Right lobe of liver (tissue), 6 donors: Measurements from ENCODE around the gene TRPM3. TPM values are rescaled to one million over a fixed set of nuclear protein-coding genes. Genes with fewer than 3 reads are reported as not detected.

Source experiments
- ATAC-seq, 4 donors: fragments of 200-7000 bp; cut with Tn5 transposase; one replicate each; pipeline ENCODE4 v1.9.1; 2020; ENCODE audit warnings: mild to moderate bottlenecking in 4 of 4, moderate library complexity in 4 of 4
- DNase-seq, 3 donors: peaks; one replicate each; pipeline ENCODE4 v3.0.0-alpha.2; 2020
- H3K27ac ChIP-seq, 3 donors: fragments of 200-600 bp; one replicate each; pipeline ENCODE4 v1.8.0; 2022
- H3K27me3 ChIP-seq, 2 donors: fragments of 200-600 bp; one replicate each; pipeline ENCODE4 v1.8.0; 2022
- H3K36me3 ChIP-seq, 4 donors: fragments of 200-600 bp; sonication (generic) in 1 of 4; one replicate each; pipeline versions ENCODE4 v1.5.1 to v1.8.0; 2017 to 2022; ENCODE audit warnings: control low read depth in 1 of 4
- H3K4me1 ChIP-seq, 4 donors: fragments of 200-600 bp; sonication (generic) in 1 of 4; one replicate each; pipeline versions ENCODE4 v1.5.1 to v1.8.0; 2017 to 2022; ENCODE audit warnings: control low read depth in 1 of 4
- H3K4me3 ChIP-seq, 3 donors: fragments of 200-600 bp; one replicate each; pipeline ENCODE4 v1.8.0; 2022
- H3K9me3 ChIP-seq, 4 donors: fragments of 200-600 bp; sonication (generic) in 1 of 4; one replicate each; pipeline versions ENCODE4 v1.5.1 to v1.8.0; 2017 to 2022; ENCODE audit warnings: control low read depth in 1 of 4
- POLR2A ChIP-seq: fragments of 450-650 bp; IDR thresholded peaks from one replicate; pipeline ENCODE4 v1.6.1; 2017; ENCODE audit warnings: antibody characterized with exemption, mild to moderate bottlenecking
- WGBS: methylation state at CpG from one replicate; pipeline ENCODE4 v1.1.6; 2018; ENCODE audit warnings: low coverage, low lambda C conversion rate; ENCODE audit not compliant: insufficient coverage; ENCODE audit errors: missing lambda C conversion rate; 5-methylcytosine and 5-hydroxymethylcytosine counted together
- intact Hi-C, 2 donors: fragments of 100-400 bp; cut with DNase I; formaldehyde crosslinking; loops; one replicate each; pipeline versions ENCODE4 v1.11.2 to v1.14.1; 2022
- total RNA-seq, 6 experiments: library from RNA; depleted of rRNA in 2 of 6; stranded (reverse); fragments of >200 nt in 2 of 6; fragmentation: NEBNext Ultra II Directional in 3 of 6; extraction: Animal tissue kit (Norgen Biotek cat#: 25700) in 3 of 6; gene quantifications; one replicate each; pipeline versions ENCODE4 v1.1.0 to v1.2.4, GENCODE V29; 2016 to 2023
- TF ChIP-seq, protein P1 (sequence below), 4 donors: fragments of 200-600 bp in 3 of 4; fragments of 450-650 bp in 1 of 4; IDR thresholded peaks; one replicate each; pipeline versions ENCODE4 v1.5.1 to v1.8.0; 2016 to 2022; ENCODE audit warnings: antibody characterized with exemption in 4 of 4, mild to moderate bottlenecking in 2 of 4
- donor health status: DM: no; HTN: yes; CAD: no.
- donor health status: DM: no; HTN: no; CAD: no.
- donor health status: DM: no; HTN: no; CAD: no.
- donor health status: DM: no; HTN: yes; CAD: no.
- donor health status: DM: no; HTN: yes; CAD: no.

TRPM3 gene
- total RNA-seq, 6 experiments from 2014 or later, result 0.26 to 0.56 (median 0.39) TPM

DNA sequence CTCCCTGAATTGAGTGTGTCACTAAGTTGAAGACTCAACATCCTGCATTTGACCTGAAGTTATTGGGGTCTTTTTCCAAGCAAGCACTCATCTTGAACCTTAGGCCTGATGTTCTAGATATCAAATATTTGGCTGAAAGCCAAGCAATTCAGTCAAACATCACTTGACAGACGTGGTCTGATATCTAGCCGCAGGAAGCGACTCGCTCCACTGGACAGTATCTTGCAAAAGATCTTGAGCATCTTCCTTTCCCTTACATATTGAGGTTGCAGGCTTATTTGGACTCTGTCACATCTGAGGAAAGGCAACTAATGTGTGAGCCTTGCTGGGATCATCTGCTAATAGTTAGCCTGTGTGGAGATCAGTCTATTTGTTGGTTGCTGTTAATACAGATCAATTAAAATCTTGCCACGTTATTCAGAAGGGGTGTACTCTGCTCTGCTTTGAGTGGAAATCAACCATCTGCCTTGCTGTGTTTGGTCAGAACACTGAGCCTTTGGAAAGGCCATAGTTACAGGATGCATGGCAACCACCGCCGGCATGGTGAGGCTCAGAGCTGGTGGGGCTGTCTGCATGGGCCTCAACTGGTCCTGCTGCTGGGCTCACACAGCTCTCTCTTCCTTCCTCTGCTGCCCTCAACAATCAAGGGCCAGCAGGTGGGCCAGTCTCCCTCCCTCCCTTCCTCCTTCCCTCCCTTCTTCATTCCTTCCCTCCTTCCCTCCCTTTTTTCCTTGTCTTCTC, 540.0 kb downstream of the TRPM3 start:
- TF ChIP-seq, protein P1, sequence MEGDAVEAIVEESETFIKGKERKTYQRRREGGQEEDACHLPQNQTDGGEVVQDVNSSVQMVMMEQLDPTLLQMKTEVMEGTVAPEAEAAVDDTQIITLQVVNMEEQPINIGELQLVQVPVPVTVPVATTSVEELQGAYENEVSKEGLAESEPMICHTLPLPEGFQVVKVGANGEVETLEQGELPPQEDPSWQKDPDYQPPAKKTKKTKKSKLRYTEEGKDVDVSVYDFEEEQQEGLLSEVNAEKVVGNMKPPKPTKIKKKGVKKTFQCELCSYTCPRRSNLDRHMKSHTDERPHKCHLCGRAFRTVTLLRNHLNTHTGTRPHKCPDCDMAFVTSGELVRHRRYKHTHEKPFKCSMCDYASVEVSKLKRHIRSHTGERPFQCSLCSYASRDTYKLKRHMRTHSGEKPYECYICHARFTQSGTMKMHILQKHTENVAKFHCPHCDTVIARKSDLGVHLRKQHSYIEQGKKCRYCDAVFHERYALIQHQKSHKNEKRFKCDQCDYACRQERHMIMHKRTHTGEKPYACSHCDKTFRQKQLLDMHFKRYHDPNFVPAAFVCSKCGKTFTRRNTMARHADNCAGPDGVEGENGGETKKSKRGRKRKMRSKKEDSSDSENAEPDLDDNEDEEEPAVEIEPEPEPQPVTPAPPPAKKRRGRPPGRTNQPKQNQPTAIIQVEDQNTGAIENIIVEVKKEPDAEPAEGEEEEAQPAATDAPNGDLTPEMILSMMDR (IDR thresholded peaks at IDR 0.05), result no peak
- no peak for TF ChIP-seq POLR2A
- no peak for ATAC-seq
- intact Hi-C loops, result no loop called here
- Histone ChIP-seq H3K27ac (no peak overlapping the region), H3K9me3 (no peaks in the 10 kb centered on the region), H3K4me3 (no peak overlapping the region), H3K27me3 (no peaks in the 10 kb centered on the region), H3K4me1 (no peaks in the 10 kb centered on the region), H3K36me3 (no peaks in the 10 kb centered on the region)
- 86% methylated on average over 5 of the region's 7 CpGs for WGBS
- DNase-seq, result no peak

DNA sequence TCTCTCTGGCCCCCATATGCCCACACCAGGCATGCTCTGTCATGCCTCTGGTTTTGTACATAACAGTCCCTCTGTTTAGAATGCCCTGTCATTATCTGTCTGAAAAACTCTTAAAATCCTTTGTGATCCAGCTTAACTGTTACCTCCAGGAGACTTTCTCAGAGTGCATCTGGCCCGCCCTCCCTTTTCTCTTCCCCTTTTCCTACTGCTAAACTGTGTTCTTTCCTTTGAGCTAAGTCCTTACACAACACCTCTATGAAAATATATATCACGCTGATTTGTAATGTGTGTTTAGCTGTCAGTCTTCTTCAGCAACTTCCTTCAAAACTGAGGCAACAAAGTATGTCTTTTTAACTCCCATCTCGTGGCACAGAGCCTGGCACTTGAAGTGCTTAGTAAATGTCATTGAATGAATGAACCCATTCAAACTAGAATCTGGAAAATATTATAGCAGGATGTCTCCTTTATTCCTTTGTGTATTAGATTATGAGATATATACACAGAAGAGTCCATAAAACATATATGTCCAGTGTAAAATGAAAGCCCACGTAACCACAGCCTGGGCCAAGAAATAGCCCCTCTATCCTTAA, 540.7 kb downstream of the TRPM3 start:
- no peaks in the 10 kb centered on the region for H3K36me3 ChIP-seq
- ATAC-seq (no peak), DNase-seq (no peak)
- WGBS, result 67% methylated on average over 3 of the region's 4 CpGs
- no peak for TF ChIP-seq POLR2A
- no peaks in the 10 kb centered on the region for H3K4me1 ChIP-seq
- H3K9me3 ChIP-seq, result no peaks in the 10 kb centered on the region
- intact Hi-C loops, result no loop called here
- no peaks in the 10 kb centered on the region for H3K27me3 ChIP-seq
- no peak overlapping the region for H3K27ac ChIP-seq
- H3K4me3 ChIP-seq, result no peak overlapping the region

DNA sequence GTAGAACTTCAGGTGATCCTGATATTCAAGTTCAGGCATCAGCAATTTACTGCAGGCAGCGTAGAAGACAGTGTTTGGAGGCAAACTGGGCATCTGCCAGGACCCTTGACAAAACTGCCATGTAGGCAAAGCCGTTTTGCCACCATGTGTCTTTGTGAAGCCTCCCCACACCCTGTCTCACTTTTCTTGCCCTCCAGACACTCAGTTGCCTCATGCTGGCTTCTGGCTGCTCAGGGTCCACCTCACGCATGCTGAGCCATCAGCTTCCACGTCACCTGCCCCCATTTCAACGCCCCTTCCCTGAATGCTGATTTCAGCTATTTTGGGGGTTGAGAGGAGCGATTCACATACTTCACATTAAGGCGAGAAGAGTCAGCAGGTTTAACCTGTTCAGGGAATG, 541.7 kb downstream of the TRPM3 start:
- no peaks in the 10 kb centered on the region for H3K9me3 ChIP-seq
- H3K27me3 ChIP-seq, result no peaks in the 10 kb centered on the region
- WGBS, result 70% methylated on average over 6 of the region's 7 CpGs
- DNase-seq, result no peak
- peaks cover 0 to under 1% (median 0%) of the 10 kb centered on the region in 4 donors for H3K4me1 ChIP-seq
- H3K4me3 ChIP-seq, result no peak overlapping the region
- no peak for TF ChIP-seq POLR2A
- TF ChIP-seq, protein P1 (IDR thresholded peaks at IDR 0.05), result no peak
- intact Hi-C loops, result no loop called here
- H3K36me3 ChIP-seq, result no peaks in the 10 kb centered on the region
- ATAC-seq, result no peak
- H3K27ac ChIP-seq, result no peak overlapping the region

DNA sequence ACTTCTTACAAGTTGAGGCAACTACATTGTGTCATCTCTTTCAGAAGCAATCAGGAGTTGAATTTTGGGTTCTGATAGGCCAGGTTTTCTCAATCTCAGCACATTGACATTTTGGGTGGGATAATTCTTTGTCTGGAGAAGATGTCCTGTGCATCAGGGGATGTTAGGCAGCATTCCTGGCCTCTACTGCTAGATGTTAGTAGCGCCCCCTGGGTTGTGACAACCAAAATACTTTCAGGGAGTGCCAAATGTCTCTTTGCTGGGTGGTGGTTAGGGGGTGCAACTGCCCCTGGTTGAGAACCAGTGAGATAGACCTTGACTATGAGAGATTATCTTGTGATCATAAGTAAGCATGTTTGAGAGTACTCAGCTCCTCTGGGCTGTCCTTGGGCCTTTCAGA, 542.7 kb downstream of the TRPM3 start:
- intact Hi-C loops, result no loop called here
- Histone ChIP-seq H3K4me1 (peaks cover 0 to 5% (median 0%) of the 10 kb centered on the region in 4 donors), H3K27me3 (no peaks in the 10 kb centered on the region), H3K27ac (no peak overlapping the region), H3K4me3 (no peak overlapping the region), H3K9me3 (no peaks in the 10 kb centered on the region), H3K36me3 (no peaks in the 10 kb centered on the region)
- no CpG with 5 or more reads among the region's 1 CpG for WGBS
- no peak for TF ChIP-seq POLR2A
- TF ChIP-seq, protein P1 (IDR thresholded peaks at IDR 0.05), result no peak
- ATAC-seq (no peak), DNase-seq (no peak)

DNA sequence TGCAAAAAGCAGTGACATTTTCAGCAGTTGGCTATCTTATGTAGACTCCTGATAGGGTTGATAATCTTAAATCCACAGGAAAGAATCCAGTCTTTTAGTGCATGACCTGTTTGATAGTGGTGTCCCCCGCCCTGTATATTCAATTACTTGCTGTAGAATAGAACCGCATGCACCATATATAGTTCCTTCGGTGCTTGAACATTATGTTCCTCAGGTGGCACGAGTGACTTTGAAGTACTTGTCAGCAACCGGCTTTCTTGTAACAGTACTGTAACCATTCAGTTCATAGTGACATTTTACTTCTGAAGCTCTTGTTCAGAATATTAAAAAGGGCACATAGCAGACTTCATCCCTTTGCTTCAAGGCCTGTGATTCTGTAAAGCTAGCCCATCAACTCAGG, 543.8 kb downstream of the TRPM3 start:
- Histone ChIP-seq H3K4me1 (peaks cover 0 to 5% (median 0%) of the 10 kb centered on the region in 4 donors), H3K27me3 (no peaks in the 10 kb centered on the region), H3K36me3 (no peaks in the 10 kb centered on the region), H3K9me3 (no peaks in the 10 kb centered on the region), H3K4me3 (no peak overlapping the region), H3K27ac (no peak overlapping the region)
- TF ChIP-seq, protein P1 (IDR thresholded peaks at IDR 0.05), result no peak
- no peak for TF ChIP-seq POLR2A
- intact Hi-C loops, result no loop called here
- DNase-seq, result no peak
- WGBS, result 91% methylated on average over 5 of the region's 5 CpGs
- ATAC-seq, result no peak
